GM21447 (cell line): ENCODE measurements around the gene NDEL1.

Experiments
- ATAC-seq: cut with Tn5 transposase; IDR thresholded peaks from one replicate; pipeline ENCODE4 v1.9.1; 2021; ENCODE audit not compliant: unreplicated experiment

Gene NDEL1

GRCh38 chr17:8477715-8478441 lies 42.2 kb downstream of the NDEL1 start:
- no peak for ATAC-seq

- no peak for ATAC-seq
Observed at GRCh38 chr17:8479431-8479947, 43.8 kb downstream of the NDEL1 start.

DNA sequence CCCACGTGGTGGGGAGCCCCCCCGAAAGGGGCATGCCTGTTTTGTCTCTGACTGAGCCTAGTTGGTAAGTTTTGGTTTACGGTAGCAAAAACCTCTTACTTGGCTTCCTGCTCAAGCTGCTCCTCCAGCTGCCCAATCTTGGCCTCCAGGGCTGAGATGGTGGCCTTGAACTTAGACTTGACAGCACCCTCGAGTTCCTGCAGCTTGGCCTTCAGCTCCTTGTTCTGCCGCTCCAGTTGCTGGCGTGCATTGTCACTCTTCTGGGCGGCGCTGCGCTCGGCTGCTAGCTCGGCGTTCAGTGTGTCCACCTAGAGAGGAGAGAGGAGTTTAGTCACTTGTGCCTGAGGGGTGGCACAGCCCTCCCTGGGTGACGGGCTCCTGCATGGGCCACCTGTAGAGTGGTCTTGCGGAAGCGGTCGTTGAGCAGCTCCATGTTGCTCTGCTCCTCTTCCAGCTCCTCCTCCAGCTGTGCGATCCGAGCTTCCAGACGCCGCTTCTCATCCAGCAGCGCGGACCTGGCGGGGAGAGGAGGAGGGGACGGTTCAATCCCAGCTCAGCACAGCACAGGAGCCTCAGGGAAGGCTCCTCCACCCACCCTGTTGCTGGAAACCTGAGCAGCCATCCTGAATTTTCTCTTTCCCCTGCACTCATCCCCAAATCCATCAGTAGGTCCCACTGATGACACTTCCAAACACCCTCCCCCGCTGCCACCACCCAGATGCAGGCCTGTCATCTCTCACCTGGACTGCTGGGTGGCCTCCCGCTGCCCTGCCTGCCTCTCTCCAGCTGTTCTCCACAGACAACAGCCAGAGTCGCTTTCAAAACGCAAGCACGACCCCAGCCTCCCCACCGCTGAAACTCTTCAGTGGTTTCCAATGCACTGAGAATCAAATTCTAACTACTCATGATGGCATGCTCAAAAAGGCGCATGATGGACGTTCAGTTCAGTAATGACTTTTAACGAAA lies 44.6 kb downstream of the NDEL1 start:
- ATAC-seq, result no peak

DNA sequence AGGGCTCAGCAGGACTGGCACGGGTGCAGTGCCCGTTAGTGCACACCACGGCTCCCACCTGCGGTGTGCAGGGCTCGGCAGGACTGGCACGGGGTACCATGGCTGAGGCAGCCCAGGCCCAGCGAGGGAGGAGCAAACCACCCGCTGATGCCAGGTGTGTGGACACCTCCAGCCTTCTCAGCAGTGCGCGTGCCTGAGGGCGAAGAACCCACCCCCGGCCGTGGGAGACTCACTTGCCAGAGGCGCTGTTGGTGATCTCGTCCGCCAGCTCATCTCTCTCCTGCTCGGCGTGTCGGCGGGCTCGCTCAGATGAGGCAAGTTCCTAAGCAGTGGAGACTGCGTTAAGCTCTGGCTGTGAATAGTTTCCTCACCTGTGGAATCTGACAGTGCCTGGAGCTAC lies 45.4 kb downstream of the NDEL1 start:
- ATAC-seq, result no peak

DNA sequence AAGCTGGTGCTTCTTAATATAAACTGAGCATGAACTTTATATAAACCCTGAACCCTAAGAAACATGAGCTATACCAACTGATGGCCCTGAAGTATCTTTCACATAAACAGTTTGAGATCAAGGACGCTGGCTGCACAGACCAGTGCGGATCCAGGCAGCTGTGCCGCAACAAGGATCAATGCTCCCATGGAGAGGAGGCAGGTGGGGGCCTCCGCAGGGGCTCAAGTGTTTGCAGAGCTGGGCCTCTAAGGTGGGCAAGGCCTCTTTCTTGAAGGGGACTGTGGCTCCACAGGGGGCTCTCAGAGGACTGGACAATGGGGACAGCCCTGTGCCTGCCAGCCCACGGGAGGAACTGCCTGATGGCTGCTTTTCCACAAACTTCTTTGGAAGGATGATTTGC lies 46.0 kb downstream of the NDEL1 start:
- no peak for ATAC-seq

GRCh38 chr17:8482546-8482945 lies 46.9 kb downstream of the NDEL1 start:
- ATAC-seq, result no peak

DNA sequence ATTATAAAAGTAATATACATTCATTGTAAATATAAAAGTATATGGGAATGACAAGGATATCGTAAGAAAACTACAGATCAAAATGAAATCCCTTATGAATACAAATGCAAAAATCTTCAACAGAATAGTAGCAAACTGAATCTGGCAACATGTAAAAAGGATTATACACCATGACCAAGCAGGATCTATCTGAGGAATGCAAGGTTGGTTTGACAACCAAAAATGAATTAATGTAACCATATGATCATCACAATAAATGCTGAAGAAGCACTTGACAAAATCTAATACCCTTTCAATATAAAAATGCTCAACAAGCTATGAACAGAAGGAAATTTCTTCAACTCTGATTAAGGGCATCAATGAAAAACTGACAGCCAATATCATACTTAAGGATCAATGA lies 48.8 kb downstream of the NDEL1 start:
- no peak for ATAC-seq

- ATAC-seq, result no peak
Observed at GRCh38 chr17:8485491-8485890, 49.8 kb downstream of the NDEL1 start.

DNA sequence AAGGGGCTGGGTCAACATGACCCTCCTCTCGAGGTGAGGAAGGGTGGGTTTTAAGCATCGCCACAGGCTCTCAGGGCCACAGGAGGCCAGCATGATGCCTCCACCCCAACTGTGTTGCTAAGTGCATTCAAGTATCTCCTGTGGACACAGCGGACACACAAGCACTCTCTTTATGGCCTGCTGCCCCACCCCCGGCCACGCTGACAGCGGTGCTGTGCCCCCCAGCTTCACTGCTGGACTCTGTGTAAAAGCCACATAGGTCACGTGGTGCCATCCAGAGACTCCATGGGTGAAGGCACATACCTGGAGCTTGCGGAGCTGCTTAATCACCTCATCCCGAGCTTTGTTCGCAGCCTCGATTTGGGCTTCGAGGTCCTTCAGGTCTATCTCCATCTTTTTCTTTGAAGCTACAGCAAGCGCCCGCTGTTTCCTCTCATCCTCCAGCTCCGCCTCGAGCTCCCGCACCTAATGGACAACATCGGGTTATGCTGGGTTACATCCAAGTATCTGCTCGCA lies 51.5 kb downstream of the NDEL1 start:
- ATAC-seq, result no peak

GRCh38 chr17:8487743-8488142 lies 52.1 kb downstream of the NDEL1 start:
- no peak for ATAC-seq

- no peak for ATAC-seq
Observed at GRCh38 chr17:8488491-8488890, 52.8 kb downstream of the NDEL1 start.

GRCh38 chr17:8488901-8489300 lies 53.2 kb downstream of the NDEL1 start:
- ATAC-seq, result no peak

GRCh38 chr17:8489841-8490240 lies 54.2 kb downstream of the NDEL1 start:
- ATAC-seq, result no peak

DNA sequence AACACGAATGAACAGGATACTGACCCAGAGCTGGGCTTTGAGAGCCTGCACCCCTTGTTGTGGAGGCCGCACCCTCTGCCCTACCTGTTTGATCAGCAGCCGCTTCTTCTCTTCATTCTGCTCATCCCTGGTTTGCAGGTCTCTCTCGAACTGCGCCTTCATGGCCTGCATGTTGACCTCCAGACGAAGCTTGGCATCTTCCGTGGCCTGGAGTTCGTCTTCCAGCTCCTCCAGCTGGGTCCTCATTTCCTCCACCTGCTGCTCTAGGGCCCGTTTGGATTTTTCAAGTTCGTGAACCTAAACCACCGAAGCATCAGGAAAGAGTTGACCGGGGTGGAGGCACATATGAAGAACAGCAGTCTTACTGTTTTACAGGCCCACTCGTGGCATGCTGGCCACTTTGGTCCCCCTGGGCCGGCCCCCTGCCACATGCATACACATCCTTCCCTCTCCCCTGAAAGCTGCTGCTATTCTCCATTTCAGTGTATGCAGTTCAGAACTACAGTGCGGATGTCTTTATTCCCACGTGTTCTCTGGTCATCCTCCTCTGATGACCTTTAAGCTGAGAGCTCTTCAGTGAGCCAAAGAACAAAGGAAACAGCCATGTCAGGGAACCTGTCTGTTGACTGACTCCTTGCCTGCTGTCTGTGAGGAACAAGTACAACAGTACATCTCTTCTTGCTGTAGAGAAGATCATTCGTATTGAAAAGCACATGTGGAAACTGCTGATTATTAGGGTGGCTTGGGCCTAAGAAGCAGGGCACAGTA lies 54.8 kb downstream of the NDEL1 start:
- ATAC-seq, result no peak

DNA sequence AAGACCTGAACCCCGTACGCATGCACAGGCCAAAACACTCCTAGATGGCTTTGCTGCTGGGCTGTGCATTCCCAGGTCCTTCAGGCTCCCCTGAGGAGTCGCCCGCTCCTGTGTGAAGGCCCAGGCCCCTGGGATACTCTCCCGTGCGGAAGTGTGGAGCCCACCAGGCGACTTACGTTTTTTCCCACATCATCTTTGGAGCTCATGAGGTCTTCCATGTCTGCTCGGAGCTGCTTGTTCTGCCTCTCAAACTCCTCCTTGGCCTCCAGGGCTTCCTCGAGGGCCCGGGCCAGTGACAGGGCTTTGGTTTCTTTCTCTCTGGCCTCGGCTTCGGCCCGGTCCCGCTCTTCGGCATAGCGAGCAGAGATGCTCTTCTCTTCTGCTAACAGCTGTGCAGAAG lies 56.4 kb downstream of the NDEL1 start:
- ATAC-seq, result no peak

DNA sequence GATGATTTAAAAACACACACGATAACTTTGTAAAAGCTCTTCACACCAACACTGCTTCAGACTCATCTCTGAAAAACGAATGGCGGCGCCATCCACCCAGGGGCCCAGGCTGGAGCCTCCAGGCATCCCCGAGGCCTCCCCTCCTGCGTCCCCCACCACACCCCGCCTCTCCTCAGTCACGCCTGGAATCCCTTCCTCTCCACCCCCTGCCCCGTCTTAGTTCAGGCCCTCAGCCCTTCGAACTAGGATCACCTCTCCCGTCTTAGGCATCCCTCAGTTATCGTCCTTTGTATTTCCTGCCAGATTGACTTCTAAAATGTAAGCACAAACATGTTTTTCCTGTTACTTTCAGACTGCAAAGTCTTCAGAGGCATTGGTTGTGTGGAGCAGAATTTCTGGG lies 58.3 kb downstream of the NDEL1 start:
- ATAC-seq, result no peak

- ATAC-seq, result no peak
Observed at GRCh38 chr17:8494506-8495111, 58.9 kb downstream of the NDEL1 start.

DNA sequence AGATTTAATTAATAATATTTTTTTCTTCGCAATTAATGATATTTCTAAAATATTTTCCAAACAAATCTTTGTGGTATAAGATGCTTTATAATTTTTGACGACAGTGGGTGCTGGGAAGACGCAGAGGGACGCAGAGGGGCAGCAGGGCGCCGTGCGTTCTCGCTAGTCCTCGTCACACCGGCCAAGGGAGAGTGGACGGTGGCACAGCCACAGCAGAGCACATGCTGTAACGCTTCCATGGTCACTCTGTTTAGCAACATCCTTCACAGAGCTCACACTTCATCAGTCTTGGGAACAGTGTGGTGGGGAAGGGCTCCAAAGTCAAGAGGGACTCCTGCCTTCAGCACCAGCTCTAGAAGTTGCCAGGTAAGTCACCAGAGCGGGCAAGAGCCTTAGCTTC lies 60.4 kb downstream of the NDEL1 start:
- no peak for ATAC-seq

DNA sequence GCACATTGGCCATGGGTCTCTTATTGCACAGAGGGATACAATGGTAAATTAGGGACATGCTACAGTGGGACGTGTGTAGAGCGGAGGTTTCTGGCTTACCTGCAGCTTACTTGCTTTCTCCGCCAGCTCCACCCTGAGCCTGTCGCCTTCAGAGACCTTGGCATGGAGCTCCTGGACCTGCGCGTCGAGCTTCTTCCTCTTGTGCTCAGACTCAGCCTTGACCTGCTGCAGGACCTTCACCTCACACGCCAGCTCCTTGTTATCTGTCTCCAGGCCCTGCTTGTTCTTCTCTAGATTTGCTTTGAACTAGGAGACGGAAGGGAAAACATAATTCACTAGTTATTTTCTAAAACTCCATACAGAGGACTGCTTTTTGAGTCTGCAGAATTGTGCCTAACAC lies 63.5 kb downstream of the NDEL1 start:
- no peak for ATAC-seq

GRCh38 chr17:8499614-8500013 lies 63.9 kb downstream of the NDEL1 start:
- ATAC-seq, result no peak

GRCh38 chr17:8500609-8501008 lies 64.9 kb downstream of the NDEL1 start:
- ATAC-seq, result no peak
